DOHH2 (cell line): ENCODE results near the gene TMEM14B.

ENCODE experiments used
- H3F3A ChIP-seq: fragments of 200-600 bp; sonication (generic), shearing (Covaris generic); 2 replicates; pipeline ENCODE4 v1.6.0; 2016; ENCODE audit warnings: antibody characterized with exemption, mild to moderate bottlenecking; ENCODE audit not compliant: control insufficient read depth, insufficient read depth
- H3K27ac ChIP-seq: fragments of 200-600 bp; sonication (generic); 2 replicates; pipeline ENCODE4 v1.5.1; 2014; ENCODE audit warnings: low read depth, mild to moderate bottlenecking, low read length, moderate library complexity
- H3K27me3 ChIP-seq: fragments of 200-600 bp; sonication (generic); 2 replicates; pipeline ENCODE4 v1.6.1; 2014; ENCODE audit warnings: mild to moderate bottlenecking, low read length, mixed read lengths; ENCODE audit not compliant: control insufficient read depth
- H3K36me3 ChIP-seq: fragments of 200-600 bp; sonication (generic); 2 replicates; pipeline ENCODE4 v1.6.1; 2014; ENCODE audit warnings: mild to moderate bottlenecking, low read length, moderate library complexity, mixed read lengths; ENCODE audit not compliant: control insufficient read depth
- H3K4me1 ChIP-seq: fragments of 200-600 bp; sonication (generic); 2 replicates; pipeline ENCODE4 v1.6.1; 2014; ENCODE audit warnings: mild to moderate bottlenecking, low read length, mixed read lengths; ENCODE audit not compliant: control insufficient read depth
- H3K4me2 ChIP-seq: fragments of 200-600 bp; sonication (generic); 2 replicates; pipeline ENCODE4 v1.6.0; 2014; ENCODE audit warnings: mild to moderate bottlenecking, low read length, moderate library complexity
- H3K4me3 ChIP-seq: fragments of 200-600 bp; sonication (generic); 2 replicates; pipeline ENCODE4 v1.5.1; 2014; ENCODE audit warnings: mild to moderate bottlenecking, low read length, mixed read lengths
- H3K79me2 ChIP-seq: fragments of 200-600 bp; sonication (generic); 2 replicates; pipeline ENCODE4 v1.6.1; 2014; ENCODE audit warnings: mild to moderate bottlenecking, low read length, mixed read lengths; ENCODE audit not compliant: control insufficient read depth
- H3K9me2 ChIP-seq: fragments of 200-600 bp; sonication (generic); replicated peaks from 2 replicates; pipeline ENCODE4 v1.6.1; 2014; ENCODE audit warnings: mild to moderate bottlenecking, low read length, mixed read lengths; ENCODE audit not compliant: control insufficient read depth
- H3K9me3 ChIP-seq: fragments of 200-600 bp; sonication (generic); 2 replicates; pipeline ENCODE4 v1.6.1; 2014; ENCODE audit warnings: antibody characterized with exemption, low read length, mixed read lengths; ENCODE audit not compliant: control insufficient read depth, insufficient read depth
- H4K20me1 ChIP-seq: fragments of 200-600 bp; sonication (generic); 2 replicates; pipeline ENCODE4 v1.6.0; 2014; ENCODE audit warnings: low read depth, mild to moderate bottlenecking, antibody characterized with exemption, low read length, moderate library complexity; ENCODE audit not compliant: control insufficient read depth, insufficient read depth
- CTCF ChIP-seq: fragments of 200-600 bp; sonication (generic); IDR thresholded peaks from one replicate; pipeline ENCODE4 v1.5.1; 2014; ENCODE audit warnings: antibody characterized with exemption, mild to moderate bottlenecking, low read depth, low read length; ENCODE audit not compliant: poor library complexity, severe bottlenecking
- EZH2phosphoT487 ChIP-seq: fragments of 200-600 bp; sonication (generic); IDR thresholded peaks from 2 replicates; pipeline ENCODE4 v1.6.1; 2017; ENCODE audit warnings: borderline replicate concordance, mild to moderate bottlenecking, antibody characterized with exemption, low read length, moderate library complexity, mixed read lengths

The TMEM14B gene

GRCh38 chr6:10730254-10730653 is 17.4 kb upstream of the TMEM14B start:
- peaks cover 3% of the 10 kb centered on the region; the same call in 1 of the 2 replicates for H3F3A ChIP-seq
- no peaks in the 10 kb centered on the region for H3K9me3 ChIP-seq
- H3K9me2 ChIP-seq: no peaks in the 10 kb centered on the region
- TF ChIP-seq CTCF (no peak), EZH2phosphoT487 (no peak)
- H3K4me1 ChIP-seq: no peaks in the 10 kb centered on the region
- H3K79me2 ChIP-seq: no peaks in the 10 kb centered on the region
- H3K36me3 ChIP-seq: peaks cover 25% of the 10 kb centered on the region
- H3K27me3 ChIP-seq: no peaks in the 10 kb centered on the region
- H3K27ac ChIP-seq: no peak overlapping the region
- no peak overlapping the region for H3K4me2 ChIP-seq
- H4K20me1 ChIP-seq: no peaks in the 10 kb centered on the region
- H3K4me3 ChIP-seq: no peak overlapping the region

GRCh38 chr6:10733151-10733715 is 14.4 kb upstream of the TMEM14B start:
- Histone ChIP-seq H3F3A (peaks cover 5% of the 10 kb centered on the region; the same call in 1 of the 2 replicates), H3K9me2 (no peaks in the 10 kb centered on the region), H3K36me3 (peaks cover 12% of the 10 kb centered on the region), H3K4me3 (no peak overlapping the region), H3K27ac (no peak overlapping the region), H4K20me1 (no peaks in the 10 kb centered on the region), H3K4me2 (no peak overlapping the region), H3K4me1 (no peaks in the 10 kb centered on the region), H3K79me2 (no peaks in the 10 kb centered on the region), H3K27me3 (no peaks in the 10 kb centered on the region), H3K9me3 (no peaks in the 10 kb centered on the region)
- no peak for TF ChIP-seq CTCF
- TF ChIP-seq EZH2phosphoT487: no peak

- no peaks in the 10 kb centered on the region for H4K20me1 ChIP-seq
- H3K36me3 ChIP-seq: peaks cover 8% of the 10 kb centered on the region
- TF ChIP-seq EZH2phosphoT487 (no peak), CTCF (no peak)
- H3K9me2 ChIP-seq: no peaks in the 10 kb centered on the region
- H3F3A ChIP-seq: peaks cover 5% of the 10 kb centered on the region; the same call in 1 of the 2 replicates
- no peak overlapping the region for H3K4me3 ChIP-seq
- H3K4me2 ChIP-seq: no peak overlapping the region
- H3K27ac ChIP-seq: no peak overlapping the region
- no peaks in the 10 kb centered on the region for H3K27me3 ChIP-seq
- no peaks in the 10 kb centered on the region for H3K4me1 ChIP-seq
- H3K79me2 ChIP-seq: no peaks in the 10 kb centered on the region
- H3K9me3 ChIP-seq: no peaks in the 10 kb centered on the region
Observed at GRCh38 chr6:10733863-10734262, 13.7 kb upstream of the TMEM14B start.
